Fibroblast of upper back skin (primary cell): ENCODE measurements around the gene SMAD6.

ENCODE experiments used
- DNase-seq: peaks from one replicate; pipeline ENCODE4 v3.0.0-alpha.2; 2013

SMAD6 gene

GRCh38 chr15:66760968-66761725 lies 59.1 kb downstream of the SMAD6 start:
- DNase-seq: no peak

GRCh38 chr15:66761726-66762595 lies 59.9 kb downstream of the SMAD6 start:
- DNase-seq: no peak

- no peak for DNase-seq
Measured at GRCh38 chr15:66763186-66764071, 61.4 kb downstream of the SMAD6 start.

GRCh38 chr15:66764072-66764786 lies 62.2 kb downstream of the SMAD6 start:
- DNase-seq: peak; percentile 68

GRCh38 chr15:66765478-66766281 lies 63.6 kb downstream of the SMAD6 start:
- peak; percentile 80 for DNase-seq

- peak; percentile 45 for DNase-seq
Measured at GRCh38 chr15:66766282-66767230, 64.5 kb downstream of the SMAD6 start.

- no peak for DNase-seq
Measured at GRCh38 chr15:66767240-66767659, 65.2 kb downstream of the SMAD6 start.

GRCh38 chr15:66768987-66769386 lies 67.0 kb downstream of the SMAD6 start:
- no peak for DNase-seq

GRCh38 chr15:66770518-66771350 lies 68.7 kb downstream of the SMAD6 start:
- no peak for DNase-seq

- DNase-seq: no peak
Measured at GRCh38 chr15:66771351-66771650, 69.3 kb downstream of the SMAD6 start.

- no peak for DNase-seq
Measured at GRCh38 chr15:66772604-66773128, 70.6 kb downstream of the SMAD6 start.

GRCh38 chr15:66773129-66773873 lies 71.3 kb downstream of the SMAD6 start:
- peak; percentile 56 for DNase-seq

GRCh38 chr15:66774001-66774814 lies 72.2 kb downstream of the SMAD6 start:
- DNase-seq: peak; percentile 78

- DNase-seq: peak; percentile 58
Measured at GRCh38 chr15:66775127-66776105, 73.4 kb downstream of the SMAD6 start.

GRCh38 chr15:66777054-66777453 lies 75.0 kb downstream of the SMAD6 start:
- DNase-seq: no peak
